ENCODE data around the gene NTRK3. TPM values are rescaled to one million over a fixed set of nuclear protein-coding genes. Genes with fewer than 3 reads are reported as not detected.

NTRK3 gene
- total and polyA plus RNA-seq, 2 of the 8 experiments (the other 6 are each of a cell fraction or from before 2014, with no cell fraction given) = 4.5 to 6.8 TPM

DNA sequence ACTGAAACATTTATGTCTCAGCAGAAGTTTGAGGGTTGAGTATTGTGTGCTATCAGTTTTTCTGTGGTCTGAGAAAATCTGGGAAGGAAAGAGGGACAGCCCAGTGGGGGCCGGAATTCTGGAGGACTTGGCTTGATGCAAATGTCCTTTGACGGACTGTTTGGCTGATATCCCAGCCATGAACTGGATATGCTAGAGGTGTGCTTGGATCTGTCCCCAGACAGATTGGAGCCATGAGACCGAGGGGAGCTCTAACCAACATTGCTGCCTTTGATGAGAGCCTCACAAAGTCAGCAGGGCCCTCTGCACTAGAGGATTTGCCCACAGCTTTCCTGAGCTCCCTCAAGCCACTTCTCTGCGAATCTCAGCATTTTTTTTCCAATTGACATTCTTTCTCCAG, 405.6 kb downstream of the NTRK3 start (continued):
- TF ChIP-seq RBBP5 (IDR thresholded peaks at IDR 0.05; ENCODE audit: borderline replicate concordance, low read depth, low read length) = no peak
